Lower leg skin (tissue), 4 donors: ENCODE measurements around the gene CTIF. TPM values are rescaled to one million over a fixed set of nuclear protein-coding genes. Genes with fewer than 3 reads are reported as not detected.

Experiments used
- DNase-seq, 2 donors: peaks; one replicate each; pipeline ENCODE4 v3.0.0-alpha.2; 2019; ENCODE audit warnings: low spot score in 2 of 2
- H3K4me3 ChIP-seq: fragments of 200-600 bp; sonication (generic); 2 replicates; pipeline ENCODE4 v1.5.1; 2017; ENCODE audit warnings: mild to moderate bottlenecking, low read depth; ENCODE audit not compliant: poor library complexity, severe bottlenecking
- CTCF ChIP-seq, 3 donors: fragments of 450-650 bp; IDR thresholded peaks; one replicate each; pipeline ENCODE4 v1.5.1; 2016; ENCODE audit warnings: antibody characterized with exemption in 3 of 3, mild to moderate bottlenecking in 3 of 3, moderate library complexity in 2 of 3
- POLR2A ChIP-seq, 2 donors: fragments of 450-650 bp; IDR thresholded peaks; one replicate each; pipeline ENCODE4 v1.6.1; 2016 to 2017; ENCODE audit warnings: antibody characterized with exemption in 2 of 2, mild to moderate bottlenecking in 1 of 2, moderate library complexity in 1 of 2
- WGBS, 2 donors: methylation state at CpG; one replicate each; pipeline ENCODE4 v1.1.5; 2018; 5-methylcytosine and 5-hydroxymethylcytosine counted together
- intact Hi-C: fragments of 100-400 bp; cut with DNase I; formaldehyde crosslinking; loops from one replicate; pipeline ENCODE4 v1.15.0; 2023; ENCODE audit warnings: low total_unique reads
- total RNA-seq, 4 donors: library from RNA; depleted of rRNA; stranded (reverse); fragments of >200 nt; gene quantifications; one replicate each; pipeline ENCODE4 v1.1.0, GENCODE V29; 2016

Gene CTIF
- total RNA-seq, 4 donors from 2014 or later: 22.6 to 44.0 (median 30.2) TPM

DNA sequence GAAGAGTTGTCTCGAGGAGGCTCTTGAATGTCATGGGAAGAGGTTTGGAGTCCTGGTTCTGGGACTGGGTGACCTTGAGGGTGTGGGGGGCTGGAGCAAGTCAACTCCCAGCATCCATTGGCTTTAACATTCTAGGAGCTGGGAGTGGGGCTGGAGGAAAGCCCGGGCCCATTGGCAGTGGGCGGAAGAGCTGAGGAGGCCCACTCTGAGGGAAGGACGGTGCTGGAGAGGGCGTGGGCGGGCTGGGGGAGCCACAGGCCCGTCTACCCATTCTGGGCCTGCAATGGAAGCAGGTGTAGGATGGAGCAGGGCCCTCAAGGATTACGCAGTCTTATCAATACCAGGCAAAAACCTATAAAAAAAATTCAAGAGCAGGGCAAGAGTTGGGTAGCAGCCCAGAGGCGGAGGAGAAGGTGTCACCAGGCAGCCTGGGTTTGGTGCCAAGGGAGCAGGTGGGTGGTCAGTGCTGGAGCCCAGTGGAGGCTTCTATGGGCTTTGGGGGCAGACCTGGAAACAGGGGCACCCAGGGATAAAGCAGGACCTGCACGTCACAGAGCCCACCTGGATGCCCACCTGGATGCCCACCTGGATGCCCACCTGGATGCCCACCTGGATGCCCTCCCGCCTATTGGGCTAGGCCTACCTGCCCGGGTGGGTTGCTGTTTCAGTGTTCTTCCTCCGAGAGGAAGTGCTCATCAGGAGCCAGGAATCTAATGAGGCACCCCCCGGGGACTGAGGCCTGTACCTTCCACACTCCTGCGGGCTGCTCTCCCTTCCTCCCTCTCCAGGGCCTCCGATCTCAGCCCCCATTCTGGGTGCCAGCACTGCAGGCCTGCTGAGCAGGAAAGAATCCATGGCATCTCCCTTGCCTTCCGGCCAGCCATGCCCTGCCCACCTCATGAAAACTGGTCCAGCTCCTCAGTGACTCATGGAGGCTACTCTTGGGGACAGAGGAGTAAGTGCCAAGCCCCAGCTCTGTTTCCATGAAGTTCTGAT is 71.3 kb downstream of the CTIF start:
- 89 to 90% methylated on average over 14 to 17 of the region's 17 CpGs for WGBS, 2 donors
- TF ChIP-seq POLR2A (IDR thresholded peaks at IDR 0.05) (no peak), CTCF (IDR thresholded peaks at IDR 0.05) (no peak)
- intact Hi-C loops: no loop called here

GRCh38 chr18:48611203-48611602 is 72.4 kb downstream of the CTIF start:
- no peak for TF ChIP-seq CTCF (IDR thresholded peaks at IDR 0.05)
- no peak for TF ChIP-seq POLR2A (IDR thresholded peaks at IDR 0.05)
- no peak overlapping the region for H3K4me3 ChIP-seq
- 89 to 93% methylated on average over 4 to 5 of the region's 5 CpGs for WGBS, 2 donors
- no peak for DNase-seq
- intact Hi-C loops: no loop called here

More for the DNA sequence above, 71.3 kb downstream of the CTIF start:
- DNase-seq: no peak
- H3K4me3 ChIP-seq: no peak overlapping the region

- 83% methylated on average over 10 of the region's 10 CpGs for WGBS, 2 donors
- intact Hi-C loops: no loop called here
Measured at GRCh38 chr18:48611785-48612480, 73.1 kb downstream of the CTIF start.

DNA sequence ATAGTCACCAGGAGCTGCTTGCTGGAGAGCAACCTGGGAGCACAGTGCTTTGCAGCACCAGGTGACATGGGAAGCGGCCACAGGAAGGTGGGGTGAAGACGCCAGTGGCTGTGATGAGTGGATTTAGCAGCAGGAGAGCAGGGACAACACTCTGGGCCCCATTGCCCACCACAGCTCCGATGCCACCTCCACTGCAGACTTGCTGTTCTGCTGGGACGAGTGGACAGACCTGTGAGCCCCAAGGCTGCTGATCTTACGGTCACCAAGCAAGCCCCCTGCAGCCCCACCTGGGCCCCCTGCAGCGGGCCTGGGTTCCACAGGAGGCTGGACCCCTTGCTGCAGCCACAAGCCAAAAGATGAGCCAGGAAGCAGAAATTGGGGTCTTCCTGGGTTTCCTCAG is 73.7 kb downstream of the CTIF start:
- H3K4me3 ChIP-seq: no peak overlapping the region
- WGBS, 2 donors: 92 to 97% methylated on average over 6 of the region's 6 CpGs
- no peak for TF ChIP-seq CTCF (IDR thresholded peaks at IDR 0.05)
- TF ChIP-seq POLR2A (IDR thresholded peaks at IDR 0.05): no peak
- intact Hi-C loops: no loop called here
- DNase-seq: no peak

More at GRCh38 chr18:48611785-48612480, 73.1 kb downstream of the CTIF start:
- TF ChIP-seq POLR2A (IDR thresholded peaks at IDR 0.05): no peak
- TF ChIP-seq CTCF (IDR thresholded peaks at IDR 0.05): no peak
- no peak overlapping the region for H3K4me3 ChIP-seq
- DNase-seq: no peak

- DNase-seq: no peak
- WGBS, 2 donors: 71 to 89% methylated on average over 4 of the region's 4 CpGs
- intact Hi-C loops: no loop called here
- H3K4me3 ChIP-seq: no peak overlapping the region
- TF ChIP-seq CTCF (IDR thresholded peaks at IDR 0.05) (no peak), POLR2A (IDR thresholded peaks at IDR 0.05) (no peak)
Measured at GRCh38 chr18:48612917-48613316, 74.1 kb downstream of the CTIF start.
